Smooth muscle cell (in vitro differentiated cells): ENCODE data around the gene BNC2. TPM values are rescaled to one million over a fixed set of nuclear protein-coding genes. Genes with fewer than 3 reads are reported as not detected.

Experiments used
- DNase-seq: peaks from one replicate; lab custom pipeline; 2025; ENCODE audit not compliant: unreplicated experiment; lab: John Stamatoyannopoulos, UW
- H2AFZ ChIP-seq: fragments of 200-600 bp; sonication (generic); 2 replicates; pipeline ENCODE4 v1.6.0; 2016; ENCODE audit warnings: antibody characterized with exemption, low read depth, mild to moderate bottlenecking
- H3F3A ChIP-seq: fragments of 200-600 bp; sonication (generic); 2 replicates; pipeline ENCODE4 v1.6.0; 2017; ENCODE audit warnings: antibody characterized with exemption, low read depth
- H3K27ac ChIP-seq: fragments of 200-600 bp; sonication (generic); 2 replicates; pipeline ENCODE4 v1.5.1; 2016; ENCODE audit warnings: low read depth, mild to moderate bottlenecking
- H3K27me3 ChIP-seq: fragments of 200-600 bp; sonication (generic); 2 replicates; pipeline ENCODE4 v1.6.1; 2016; ENCODE audit warnings: low read depth, mild to moderate bottlenecking
- H3K36me3 ChIP-seq: fragments of 200-600 bp; sonication (generic); 2 replicates; pipeline ENCODE4 v1.5.1; 2016; ENCODE audit warnings: low read depth
- H3K4me1 ChIP-seq: fragments of 200-600 bp; sonication (generic); 2 replicates; pipeline ENCODE4 v1.5.1; 2016; ENCODE audit warnings: low read depth
- H3K4me2 ChIP-seq: fragments of 200-600 bp; sonication (generic); 2 replicates; pipeline ENCODE4 v1.6.0; 2016; ENCODE audit warnings: mild to moderate bottlenecking
- H3K4me3 ChIP-seq: fragments of 200-600 bp; sonication (generic); 2 replicates; pipeline ENCODE4 v1.5.1; 2016; ENCODE audit warnings: mild to moderate bottlenecking
- H3K79me2 ChIP-seq: fragments of 200-600 bp; sonication (generic); 2 replicates; pipeline ENCODE4 v1.6.0; 2016; ENCODE audit warnings: low read depth, mild to moderate bottlenecking
- H3K9ac ChIP-seq: fragments of 200-600 bp; sonication (generic); 2 replicates; pipeline ENCODE4 v1.6.0; 2016; ENCODE audit warnings: low read depth
- H3K9me3 ChIP-seq: fragments of 200-600 bp; sonication (generic); replicated peaks from 2 replicates; pipeline ENCODE4 v1.5.1; 2016; ENCODE audit warnings: low read depth
- H4K20me1 ChIP-seq: fragments of 200-600 bp; sonication (generic); 2 replicates; pipeline ENCODE4 v1.6.0; 2016; ENCODE audit warnings: low read depth
- WGBS: methylation state at CpG from one replicate; pipeline ENCODE4 v1.1.7; 2016; ENCODE audit warnings: low lambda C conversion rate; 5-methylcytosine and 5-hydroxymethylcytosine counted together
- polyA plus RNA-seq: library from polyadenylated mRNA; unstranded; fragments of >200 nt; fragmentation: Nextera tagmentation; extraction: Ambion mirVana; gene quantifications from 2 replicates; pipeline ENCODE4 v1.2.1, GENCODE V29; 2016
- total RNA-seq: library from RNA; depleted of rRNA; stranded (reverse); fragments of >200 nt; gene quantifications from 2 replicates; pipeline ENCODE4 v1.2.3, GENCODE V29; 2014
- TF ChIP-seq, protein P1 (sequence below): fragments of 200-600 bp; sonication (generic); IDR thresholded peaks from 2 replicates; pipeline ENCODE4 v1.5.1; 2017; ENCODE audit warnings: borderline replicate concordance, mild to moderate bottlenecking, antibody characterized with exemption; ENCODE audit not compliant: insufficient read depth, poor library complexity, severe bottlenecking

Gene BNC2
- total and polyA plus RNA-seq, 2 experiments from 2014 or later = 11.6 to 13.5 TPM

DNA sequence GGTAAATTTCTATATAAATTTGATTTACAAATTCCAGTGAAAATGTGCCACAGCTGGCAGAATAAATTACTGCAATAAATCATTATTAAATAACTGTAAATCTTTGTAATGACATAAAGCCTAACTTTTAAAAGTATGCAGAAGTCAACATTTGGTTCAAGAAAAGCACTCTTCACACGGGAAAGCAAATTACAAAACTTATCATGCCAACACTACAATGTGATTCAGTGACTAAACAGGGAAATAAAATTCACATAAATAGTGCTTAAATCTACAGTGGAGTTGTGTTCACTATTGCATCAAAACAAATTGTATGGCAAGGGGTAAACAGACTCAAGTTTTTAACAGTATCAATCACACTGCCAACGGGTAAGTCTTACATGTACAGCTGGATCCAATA lies 117.2 kb downstream of the BNC2 start:
- no peaks in the 10 kb centered on the region for H3K36me3 ChIP-seq
- WGBS = 77% methylated on average over 2 of the region's 2 CpGs
- H2AFZ ChIP-seq = no peak overlapping the region
- H3F3A ChIP-seq = no peaks in the 10 kb centered on the region
- H3K4me1 ChIP-seq = no peaks in the 10 kb centered on the region
- no peak overlapping the region for H3K4me3 ChIP-seq
- peaks cover 3% of the 10 kb centered on the region for H3K79me2 ChIP-seq
- H3K4me2 ChIP-seq = no peak overlapping the region
- no peak overlapping the region for H3K9ac ChIP-seq
- peaks cover 7% of the 10 kb centered on the region for H4K20me1 ChIP-seq
- H3K9me3 ChIP-seq = no peaks in the 10 kb centered on the region
- TF ChIP-seq, protein P1, sequence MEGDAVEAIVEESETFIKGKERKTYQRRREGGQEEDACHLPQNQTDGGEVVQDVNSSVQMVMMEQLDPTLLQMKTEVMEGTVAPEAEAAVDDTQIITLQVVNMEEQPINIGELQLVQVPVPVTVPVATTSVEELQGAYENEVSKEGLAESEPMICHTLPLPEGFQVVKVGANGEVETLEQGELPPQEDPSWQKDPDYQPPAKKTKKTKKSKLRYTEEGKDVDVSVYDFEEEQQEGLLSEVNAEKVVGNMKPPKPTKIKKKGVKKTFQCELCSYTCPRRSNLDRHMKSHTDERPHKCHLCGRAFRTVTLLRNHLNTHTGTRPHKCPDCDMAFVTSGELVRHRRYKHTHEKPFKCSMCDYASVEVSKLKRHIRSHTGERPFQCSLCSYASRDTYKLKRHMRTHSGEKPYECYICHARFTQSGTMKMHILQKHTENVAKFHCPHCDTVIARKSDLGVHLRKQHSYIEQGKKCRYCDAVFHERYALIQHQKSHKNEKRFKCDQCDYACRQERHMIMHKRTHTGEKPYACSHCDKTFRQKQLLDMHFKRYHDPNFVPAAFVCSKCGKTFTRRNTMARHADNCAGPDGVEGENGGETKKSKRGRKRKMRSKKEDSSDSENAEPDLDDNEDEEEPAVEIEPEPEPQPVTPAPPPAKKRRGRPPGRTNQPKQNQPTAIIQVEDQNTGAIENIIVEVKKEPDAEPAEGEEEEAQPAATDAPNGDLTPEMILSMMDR = no peak
- H3K27ac ChIP-seq = no peak overlapping the region
- H3K27me3 ChIP-seq = no peaks in the 10 kb centered on the region
- no peak for DNase-seq

DNA sequence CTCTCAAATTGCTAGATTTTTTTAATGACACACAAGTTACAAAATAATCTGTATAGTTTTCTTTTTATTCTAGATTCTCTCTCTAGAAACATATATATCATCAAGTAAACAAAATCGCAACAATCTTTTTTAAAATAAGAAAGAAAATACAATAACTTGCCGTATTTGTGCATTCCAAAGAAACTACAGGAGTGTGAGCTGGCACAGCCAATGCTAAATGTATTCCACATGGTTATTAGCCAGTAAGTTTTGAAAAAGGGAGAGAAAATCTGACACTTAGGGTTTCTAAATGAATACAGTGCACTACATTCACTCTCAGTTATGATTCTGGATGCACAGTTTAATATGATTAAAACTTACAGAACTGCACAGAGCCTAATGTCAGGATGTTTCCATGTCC lies 117.9 kb downstream of the BNC2 start:
- H2AFZ ChIP-seq = no peak overlapping the region
- TF ChIP-seq, protein P1 = no peak
- no peak overlapping the region for H3K9ac ChIP-seq
- no peaks in the 10 kb centered on the region for H3K9me3 ChIP-seq
- H3K36me3 ChIP-seq = no peaks in the 10 kb centered on the region
- DNase-seq = no peak
- no peaks in the 10 kb centered on the region for H3K27me3 ChIP-seq
- no peak overlapping the region for H3K4me2 ChIP-seq
- H3K79me2 ChIP-seq = peaks cover 3% of the 10 kb centered on the region
- no peaks in the 10 kb centered on the region for H3K4me1 ChIP-seq
- WGBS = 94% methylated on average over 2 of the region's 2 CpGs
- no peaks in the 10 kb centered on the region for H3F3A ChIP-seq
- no peak overlapping the region for H3K4me3 ChIP-seq
- H3K27ac ChIP-seq = no peak overlapping the region
- H4K20me1 ChIP-seq = peaks cover 12% of the 10 kb centered on the region

DNA sequence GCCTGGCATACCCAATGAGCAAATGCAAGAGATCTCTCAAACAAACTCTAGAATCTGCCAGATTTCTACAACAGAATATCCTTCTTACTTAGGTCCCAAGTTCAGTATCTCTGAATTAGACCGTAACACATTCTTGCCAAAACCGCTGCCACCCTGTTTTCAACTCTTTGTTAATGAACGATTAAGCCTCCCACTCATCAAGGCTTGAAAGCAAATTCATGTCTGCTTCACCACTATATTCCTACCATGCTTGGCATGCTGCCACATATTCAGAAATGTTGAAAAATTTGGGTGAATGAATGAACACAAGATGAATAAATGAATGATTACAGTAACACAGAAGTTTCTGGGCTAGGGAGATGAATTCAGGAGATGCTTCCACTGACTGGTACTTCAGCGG lies 119.9 kb downstream of the BNC2 start:
- no peak overlapping the region for H2AFZ ChIP-seq
- H3K79me2 ChIP-seq = peaks cover 3% of the 10 kb centered on the region
- H3K4me3 ChIP-seq = no peak overlapping the region
- DNase-seq = no peak
- no peaks in the 10 kb centered on the region for H3K4me1 ChIP-seq
- no peak overlapping the region for H3K4me2 ChIP-seq
- H3F3A ChIP-seq = no peaks in the 10 kb centered on the region
- H3K27me3 ChIP-seq = no peaks in the 10 kb centered on the region
- WGBS = 95% methylated on average over 4 of the region's 4 CpGs
- TF ChIP-seq, protein P1 = no peak
- no peak overlapping the region for H3K27ac ChIP-seq
- H3K36me3 ChIP-seq = no peaks in the 10 kb centered on the region
- H4K20me1 ChIP-seq = peaks cover 13% of the 10 kb centered on the region
- H3K9ac ChIP-seq = no peak overlapping the region
- H3K9me3 ChIP-seq = no peaks in the 10 kb centered on the region

DNA sequence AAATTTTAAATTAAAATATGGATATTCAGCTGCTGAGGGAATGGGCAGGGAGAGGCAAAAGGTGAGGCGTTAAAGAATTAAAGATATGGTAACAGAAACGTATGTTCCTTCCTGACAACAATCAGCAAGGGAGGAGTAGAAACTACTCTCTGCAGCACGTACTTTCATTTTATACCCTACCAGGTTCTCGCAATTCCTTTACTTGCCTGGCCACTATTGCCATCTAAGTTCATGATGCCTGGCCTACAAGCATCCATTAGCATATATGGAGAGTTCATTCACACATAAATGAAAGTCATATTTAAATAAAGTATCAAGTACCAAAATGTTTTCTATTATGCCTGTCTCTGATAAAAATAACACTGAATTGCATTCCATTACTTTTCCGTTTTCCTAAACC lies 125.1 kb downstream of the BNC2 start:
- WGBS = 74% methylated on average over 5 of the region's 5 CpGs
- Histone ChIP-seq H4K20me1 (peaks cover 6% of the 10 kb centered on the region), H2AFZ (no peak overlapping the region), H3K36me3 (no peaks in the 10 kb centered on the region), H3K9me3 (no peaks in the 10 kb centered on the region), H3K27me3 (no peaks in the 10 kb centered on the region), H3F3A (peaks cover 6% of the 10 kb centered on the region), H3K4me1 (no peaks in the 10 kb centered on the region), H3K9ac (no peak overlapping the region), H3K79me2 (peaks cover 3% of the 10 kb centered on the region), H3K4me3 (no peak overlapping the region), H3K4me2 (no peak overlapping the region), H3K27ac (no peak overlapping the region)
- TF ChIP-seq, protein P1 = no peak
- DNase-seq = no peak
